GM21737 (cell line): ENCODE results near the gene CABLES1.
"Not testable (repeated sequence)": the region's sequence is repeated elsewhere in the genome, so short reads cannot be mapped to it uniquely, and the experiment has no call there.

Source experiments
- ATAC-seq: cut with Tn5 transposase; IDR thresholded peaks from one replicate; pipeline ENCODE4 v1.9.1; 2021; ENCODE audit warnings: mild to moderate bottlenecking, moderate library complexity; ENCODE audit not compliant: unreplicated experiment

Gene CABLES1

DNA sequence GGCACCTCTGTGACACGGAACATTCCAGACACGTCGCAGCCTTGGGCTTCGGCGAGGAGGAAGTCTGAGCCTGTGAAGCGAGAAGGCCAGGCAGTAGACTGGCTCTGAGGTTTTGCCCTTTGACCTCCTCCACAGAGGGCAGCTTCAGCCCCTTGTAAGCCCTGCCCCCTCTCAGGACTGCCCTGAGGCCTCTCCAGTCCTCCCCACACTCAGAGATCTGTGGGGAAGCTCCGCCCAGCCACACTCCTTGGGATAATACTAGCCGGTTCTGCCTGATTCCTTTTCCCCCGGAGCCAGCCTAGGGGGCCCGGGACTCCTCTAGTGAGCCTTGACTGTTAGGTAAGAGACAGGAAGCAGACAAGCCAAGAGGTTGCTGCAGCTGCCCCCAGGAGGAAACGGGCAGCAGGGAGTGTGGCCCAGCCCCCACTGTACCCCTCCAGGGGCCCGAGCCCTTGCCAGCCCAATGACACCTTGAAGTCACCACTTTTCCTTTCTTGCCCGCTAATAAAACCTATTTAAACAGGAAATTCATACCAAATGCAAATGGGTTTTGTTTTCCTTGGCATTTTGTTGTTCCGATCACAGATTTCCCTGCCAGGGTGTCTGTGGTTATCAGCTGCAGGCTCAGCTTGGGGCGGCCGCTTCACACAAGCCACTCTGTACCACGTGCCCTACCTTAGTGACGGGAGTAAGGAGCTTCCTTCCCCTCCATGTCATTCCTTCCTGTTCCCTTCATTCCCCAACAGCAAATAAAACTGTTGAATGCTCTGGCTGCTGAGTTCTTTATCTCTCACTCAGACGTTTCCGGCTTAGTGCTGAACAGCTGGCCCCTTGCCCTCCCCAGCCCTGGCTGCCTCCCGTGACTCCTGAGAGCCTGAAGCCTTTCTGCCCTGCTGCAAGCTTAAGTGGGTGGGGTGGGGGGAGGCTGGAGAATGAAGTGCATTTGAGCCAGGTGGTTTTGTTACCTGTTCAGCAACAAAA is 124.7 kb downstream of the CABLES1 start:
- peak; percentile 67 for ATAC-seq

DNA sequence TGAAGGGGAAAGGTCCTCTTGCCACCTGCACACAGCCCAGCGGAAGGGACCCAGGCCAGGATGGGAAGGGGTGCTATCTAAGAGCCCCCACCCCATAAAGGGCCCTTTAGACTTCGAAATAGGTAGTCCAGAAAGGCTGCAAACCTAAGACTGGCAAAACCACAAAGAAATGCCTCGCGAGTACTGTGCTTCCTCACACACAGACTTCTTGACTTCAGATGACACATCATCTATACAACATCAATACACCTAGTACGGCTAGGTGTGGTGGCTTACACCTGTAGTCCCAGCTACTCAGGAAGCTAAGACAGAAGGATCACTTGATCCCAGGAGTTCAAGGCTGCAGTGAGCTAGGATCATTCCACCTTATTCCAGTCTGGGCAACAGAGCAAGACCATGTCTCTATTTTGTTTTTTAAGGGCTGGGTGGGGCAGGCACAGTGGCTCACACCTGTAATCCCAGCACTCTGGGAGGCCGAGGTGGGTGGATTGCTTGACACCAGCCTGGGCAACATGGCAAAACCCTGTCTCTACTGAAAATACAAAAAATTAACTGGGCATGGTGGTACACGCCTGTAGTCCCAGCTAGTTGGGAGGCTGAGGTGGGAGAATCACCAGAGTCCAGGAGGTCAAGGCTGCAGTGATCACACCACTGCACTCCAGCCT is 125.8 kb downstream of the CABLES1 start:
- ATAC-seq: no peak

DNA sequence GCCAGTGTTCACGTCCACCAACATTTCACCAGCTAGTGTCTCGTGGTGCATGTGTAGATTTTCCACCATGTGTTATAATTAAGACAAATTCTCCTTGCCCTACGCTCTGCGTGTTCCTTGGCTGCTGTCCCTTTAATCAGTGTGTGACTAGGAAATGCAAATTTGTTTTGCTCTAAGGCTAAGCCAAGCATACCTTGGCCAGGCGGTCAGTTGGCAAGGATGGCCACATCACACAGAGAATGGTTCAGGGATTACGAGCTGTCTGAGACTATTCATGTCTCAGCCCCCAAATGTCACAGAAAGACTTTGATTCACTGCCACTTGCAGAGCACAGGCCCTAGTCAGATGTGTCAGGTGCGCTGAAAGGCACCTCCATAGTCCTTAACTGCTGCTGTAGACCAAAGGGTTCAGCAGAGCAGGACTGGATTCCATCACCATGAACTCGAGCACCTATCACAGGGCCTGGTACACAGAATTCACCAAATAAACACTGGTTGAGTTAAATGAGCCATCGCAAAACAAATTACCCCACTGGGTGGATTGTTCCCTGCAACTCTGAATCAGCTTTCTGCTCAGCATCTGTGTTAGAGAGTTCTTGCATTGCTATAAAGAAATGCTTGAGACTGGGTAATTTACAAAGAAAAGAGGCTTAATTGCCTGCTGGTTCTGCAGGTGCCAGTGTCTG is 128.4 kb downstream of the CABLES1 start:
- no peak for ATAC-seq

DNA sequence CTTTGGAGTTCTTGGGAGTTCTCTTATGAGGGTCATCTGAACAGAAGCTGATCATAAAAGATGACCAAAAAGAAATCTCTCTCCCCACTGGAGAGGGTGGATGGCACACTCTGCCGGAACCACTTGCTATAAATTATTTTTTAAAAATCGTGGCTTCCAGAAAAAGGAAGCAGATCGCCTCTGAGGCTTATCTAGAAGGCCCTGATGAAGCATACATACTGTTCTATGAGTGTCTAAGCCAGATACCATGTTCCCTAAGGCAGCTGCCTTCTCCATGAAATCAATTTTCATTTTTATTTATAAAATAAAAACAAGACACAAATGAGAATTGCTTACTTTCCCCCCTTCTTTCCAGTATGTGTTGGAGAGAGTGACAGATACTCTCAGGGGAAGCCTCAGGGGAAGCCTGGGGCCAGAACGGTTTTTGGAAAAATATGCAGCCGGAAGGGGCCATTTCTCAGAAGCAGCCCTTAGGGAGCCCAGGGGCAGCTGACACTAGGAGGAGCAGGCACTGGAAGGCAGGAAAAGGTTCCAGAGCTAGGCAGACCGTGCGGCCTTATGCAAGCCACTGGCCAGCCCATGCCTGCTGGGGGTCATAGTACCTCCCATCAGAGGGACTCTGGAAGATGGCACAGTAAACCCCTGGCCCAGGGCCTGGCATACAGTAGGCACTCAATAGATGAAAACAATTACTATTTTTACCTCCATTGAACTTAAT is 130.6 kb downstream of the CABLES1 start:
- no peak for ATAC-seq

DNA sequence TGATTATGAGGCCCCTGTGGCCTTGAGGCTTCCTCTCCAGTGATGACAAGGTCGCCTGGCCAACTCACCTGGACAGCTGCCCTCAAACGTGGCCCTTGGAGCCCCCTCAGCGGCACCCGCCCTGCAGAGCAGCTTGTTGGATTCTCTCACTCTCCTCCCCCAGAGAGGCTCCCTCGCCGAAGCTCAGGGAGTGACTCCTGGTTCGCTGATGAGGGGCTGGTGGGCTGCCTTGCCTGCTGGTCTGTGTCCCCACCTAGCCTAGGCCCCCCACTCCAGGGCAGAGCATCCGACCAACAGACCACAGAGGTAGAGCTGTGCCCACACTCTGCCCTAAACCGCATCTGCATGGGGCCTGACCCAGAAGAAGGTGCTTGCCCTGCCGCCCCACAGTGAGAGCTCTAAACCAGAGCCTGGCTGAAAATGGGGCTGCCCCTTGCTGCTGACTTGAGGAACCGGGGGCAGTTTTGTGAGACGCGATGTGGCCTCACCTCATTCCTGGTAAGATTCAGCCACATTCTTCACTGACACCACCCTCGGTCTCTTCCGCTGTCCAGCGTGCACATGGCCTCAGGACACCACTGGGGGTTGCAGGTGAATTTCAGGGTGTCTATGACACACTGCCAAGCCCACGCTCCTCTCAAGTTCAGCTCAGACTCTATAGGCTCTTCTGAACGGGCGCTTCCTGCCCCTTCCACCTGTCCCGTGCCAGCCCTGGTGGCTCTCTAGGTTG is 131.6 kb downstream of the CABLES1 start:
- ATAC-seq: peak; percentile 49

DNA sequence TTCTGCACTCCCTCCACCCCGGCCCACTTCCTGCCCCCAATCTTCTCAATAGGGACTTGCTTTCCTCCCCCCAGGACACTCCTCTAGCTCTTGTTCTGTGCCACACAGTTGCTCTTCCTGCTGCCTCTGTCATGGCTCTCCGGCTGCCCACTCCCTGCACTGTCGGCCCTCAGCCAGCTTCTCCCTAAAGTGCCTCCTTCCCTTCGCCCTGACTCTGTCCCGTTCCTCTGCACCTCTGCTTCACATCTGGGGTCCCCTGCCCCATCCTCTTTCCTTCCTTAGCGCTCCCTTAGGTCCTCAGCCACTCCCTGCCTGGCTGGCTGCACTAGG is 132.1 kb downstream of the CABLES1 start:
- no peak for ATAC-seq

DNA sequence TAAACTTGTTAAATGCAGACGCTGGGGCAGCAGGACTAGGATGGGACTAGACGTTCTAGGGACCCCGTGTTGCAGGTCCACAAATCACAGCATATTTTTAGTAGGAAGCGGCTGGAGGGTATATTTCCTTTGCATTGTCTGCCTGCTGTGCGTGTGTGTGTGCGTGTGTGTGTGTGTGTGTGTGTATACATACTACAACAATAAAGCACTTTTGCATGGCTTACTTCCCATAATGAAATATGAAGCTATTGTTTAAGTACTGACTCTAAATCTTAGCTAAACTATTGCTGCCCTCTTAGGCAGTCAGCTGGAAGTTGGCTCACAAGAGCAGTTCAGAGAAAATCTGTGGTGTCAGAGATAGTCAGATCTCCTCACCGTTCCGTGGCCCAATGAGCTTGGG is 133.4 kb downstream of the CABLES1 start:
- ATAC-seq: no peak

DNA sequence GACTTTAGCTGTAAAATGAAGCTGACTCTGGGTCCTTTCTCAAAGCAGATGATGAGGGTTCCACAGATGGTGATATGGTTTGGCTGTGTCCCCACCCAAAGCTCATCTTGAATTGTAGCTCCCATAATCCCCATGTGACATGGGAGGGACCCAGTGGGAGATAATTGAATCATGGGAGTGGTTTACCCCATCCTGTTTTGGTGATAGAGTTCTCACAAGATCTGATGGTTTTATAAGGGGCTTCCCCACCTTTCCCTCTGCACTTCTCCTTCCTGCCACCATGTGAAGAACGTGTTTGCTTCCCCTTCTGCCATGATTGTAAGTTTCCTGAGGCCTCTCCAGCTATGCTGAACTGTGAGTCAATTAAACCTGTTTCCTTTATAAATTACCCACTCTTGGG is 133.8 kb downstream of the CABLES1 start:
- ATAC-seq: not testable (repeated sequence)

DNA sequence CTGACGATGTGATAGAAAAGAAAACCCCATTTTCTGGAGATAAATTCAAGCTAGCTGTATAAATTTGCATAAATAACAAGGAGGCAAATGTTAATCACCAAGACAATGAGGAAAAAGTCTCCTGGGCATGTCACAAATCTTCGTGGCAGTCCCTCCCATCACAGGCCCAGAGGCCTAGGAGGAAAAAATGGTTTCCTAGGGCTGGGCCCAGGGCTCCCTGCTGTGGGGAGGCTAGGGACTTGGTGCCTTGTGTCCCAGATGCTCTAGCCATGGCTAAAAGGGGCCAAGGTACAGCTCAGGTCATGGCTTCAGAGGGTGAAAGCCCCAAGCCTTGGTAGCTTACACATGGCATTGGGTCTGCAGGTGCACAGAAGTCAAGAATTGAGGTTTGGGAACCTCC is 134.6 kb downstream of the CABLES1 start:
- no peak for ATAC-seq

DNA sequence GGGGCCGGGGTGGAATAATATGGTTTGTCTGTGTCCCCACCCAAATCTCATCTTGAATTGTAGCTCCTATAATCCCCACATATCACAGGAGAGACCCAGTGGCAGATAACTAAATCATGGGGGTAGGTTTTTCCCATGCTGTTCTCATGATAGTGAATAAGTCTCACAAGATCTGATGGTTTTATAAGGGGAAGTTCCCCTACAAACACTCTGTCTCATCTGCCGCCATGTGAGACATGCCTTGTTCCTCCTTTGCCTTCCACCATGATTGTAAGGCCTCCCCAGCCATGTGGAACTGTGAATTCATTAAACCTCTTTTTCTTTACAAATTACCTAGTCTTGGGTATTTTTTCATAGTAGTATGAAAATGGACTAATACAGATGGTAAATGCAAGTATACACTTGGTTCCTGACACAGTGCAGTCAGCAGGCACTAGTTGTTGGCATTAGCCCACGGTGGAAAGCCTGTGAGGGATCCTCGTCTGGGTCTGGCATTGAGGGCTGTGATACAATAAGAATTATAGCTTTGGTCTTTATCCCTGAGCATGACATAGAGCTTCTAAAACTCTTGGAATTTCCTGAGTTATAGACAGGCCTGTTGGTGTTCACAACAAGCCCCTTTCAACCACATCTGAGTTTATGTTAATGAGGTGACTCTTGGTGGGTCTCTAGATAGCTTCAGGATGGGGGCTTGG is 135.8 kb downstream of the CABLES1 start:
- ATAC-seq: no peak

DNA sequence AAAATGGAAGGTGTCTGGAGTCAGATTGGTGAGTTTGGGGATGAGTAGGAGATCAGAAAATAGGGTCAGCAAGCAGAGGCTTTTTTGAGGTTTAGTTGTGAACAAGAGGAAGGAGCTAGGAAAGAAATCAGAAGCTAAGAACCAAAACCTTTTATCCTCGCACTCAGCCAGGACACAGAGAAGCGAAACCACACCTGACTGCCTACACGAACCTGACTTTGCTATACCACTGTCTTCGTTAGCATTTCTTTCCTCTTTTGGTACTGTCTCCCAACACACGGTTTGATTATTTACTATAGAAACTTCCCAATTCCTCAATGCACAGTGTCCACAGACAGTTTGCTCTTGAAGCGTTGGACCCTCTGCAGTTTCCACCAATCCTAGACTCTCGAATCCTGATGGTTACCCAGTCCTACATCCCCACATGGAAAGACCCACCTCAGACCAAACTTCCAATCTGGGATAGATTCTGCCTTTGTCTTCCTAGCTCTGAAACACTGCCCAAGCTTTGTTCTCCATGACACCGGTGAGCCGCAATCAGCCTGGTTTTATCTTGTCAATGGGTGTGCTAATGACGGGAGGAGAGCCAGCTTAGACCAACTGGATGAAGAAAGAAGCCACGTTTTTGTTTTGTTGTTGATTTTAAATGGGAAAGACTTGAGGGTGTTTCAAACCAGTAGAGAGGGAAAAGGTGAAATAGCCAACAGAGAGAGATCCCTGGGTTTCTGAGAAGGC is 137.4 kb downstream of the CABLES1 start:
- ATAC-seq: no peak

DNA sequence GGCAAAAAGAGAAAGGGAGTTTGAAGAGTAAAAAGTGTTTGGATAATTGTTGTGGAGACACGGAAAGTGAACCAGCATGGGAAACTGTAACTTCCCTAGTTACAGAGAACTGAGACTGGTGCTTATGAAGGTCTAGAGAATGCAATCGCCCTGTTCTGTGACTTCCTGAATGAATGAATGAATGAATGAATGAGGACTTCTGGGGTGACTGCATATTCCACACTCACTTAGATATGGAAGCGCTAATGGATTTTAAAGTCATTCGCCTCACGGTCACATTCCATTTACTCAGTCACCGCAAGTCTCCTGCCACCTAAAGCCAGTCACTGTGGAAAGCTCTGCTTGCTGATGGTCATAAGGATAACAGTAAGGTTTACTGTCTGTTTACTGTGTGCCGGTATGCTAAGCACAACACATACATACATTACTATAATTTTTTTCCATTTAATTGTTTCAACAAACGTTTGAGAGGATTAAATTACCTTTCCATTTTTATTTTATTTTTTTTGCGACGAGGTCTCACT is 138.2 kb downstream of the CABLES1 start:
- no peak for ATAC-seq

DNA sequence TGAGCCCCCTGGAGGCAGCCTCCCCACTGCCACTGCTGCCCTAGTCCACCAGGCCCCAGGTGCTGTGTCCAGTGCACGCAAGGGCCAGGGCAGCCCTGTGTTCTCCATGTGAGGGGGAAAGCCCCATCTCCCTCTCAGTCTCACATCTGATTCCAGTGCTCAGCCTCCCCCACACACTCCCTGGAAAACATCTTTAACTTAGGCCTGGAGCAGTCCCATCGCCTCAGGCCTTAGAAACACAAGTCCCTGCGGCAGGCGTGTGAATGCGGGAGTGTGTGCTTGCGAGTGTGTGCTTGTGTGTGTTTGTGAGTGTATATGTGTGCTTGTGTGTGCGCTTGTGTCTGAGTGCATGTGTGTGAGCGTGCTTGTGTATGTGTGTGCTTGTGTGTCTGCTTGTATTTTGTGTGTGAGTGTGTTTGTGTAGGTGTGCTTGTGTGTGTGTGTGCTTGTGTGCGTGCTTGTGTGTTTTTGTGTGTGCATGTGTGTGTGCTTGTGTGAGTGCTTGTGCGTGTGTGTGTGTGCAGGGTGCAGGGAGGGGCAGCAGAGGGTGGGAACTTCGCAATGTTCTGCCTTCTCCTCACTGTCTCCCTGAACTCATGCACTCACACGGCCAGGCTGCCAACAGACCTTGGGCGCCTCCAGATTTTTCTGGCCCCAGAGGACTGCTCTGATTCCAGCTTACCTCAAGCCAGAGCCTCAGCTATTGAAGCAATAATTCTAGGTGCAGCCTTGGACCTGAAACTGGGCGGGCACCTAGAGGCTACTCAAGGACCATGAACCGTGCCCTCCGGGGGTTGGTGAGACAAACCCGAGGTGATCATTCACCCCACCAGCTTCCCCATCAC is 139.6 kb downstream of the CABLES1 start:
- ATAC-seq: no peak

DNA sequence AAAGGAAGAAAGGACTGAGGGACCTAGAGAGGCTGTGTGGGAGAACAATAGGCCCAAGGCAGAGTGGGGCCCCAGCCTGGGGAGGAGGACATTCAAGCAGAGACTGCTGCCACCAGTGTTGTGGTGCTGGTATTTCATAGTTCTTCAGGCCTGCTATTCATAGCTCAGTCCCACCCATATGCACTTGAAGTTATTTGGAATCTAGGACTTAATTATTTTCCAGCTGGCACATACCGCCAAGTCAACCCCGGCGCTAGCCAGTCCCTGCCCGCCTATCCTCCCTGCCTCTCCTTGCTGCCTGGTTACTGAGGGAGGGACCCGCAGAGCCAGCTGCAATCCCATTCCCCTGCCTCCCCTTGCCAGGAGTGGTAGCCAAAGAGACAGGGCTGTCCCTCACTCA is 141.2 kb downstream of the CABLES1 start:
- no peak for ATAC-seq

DNA sequence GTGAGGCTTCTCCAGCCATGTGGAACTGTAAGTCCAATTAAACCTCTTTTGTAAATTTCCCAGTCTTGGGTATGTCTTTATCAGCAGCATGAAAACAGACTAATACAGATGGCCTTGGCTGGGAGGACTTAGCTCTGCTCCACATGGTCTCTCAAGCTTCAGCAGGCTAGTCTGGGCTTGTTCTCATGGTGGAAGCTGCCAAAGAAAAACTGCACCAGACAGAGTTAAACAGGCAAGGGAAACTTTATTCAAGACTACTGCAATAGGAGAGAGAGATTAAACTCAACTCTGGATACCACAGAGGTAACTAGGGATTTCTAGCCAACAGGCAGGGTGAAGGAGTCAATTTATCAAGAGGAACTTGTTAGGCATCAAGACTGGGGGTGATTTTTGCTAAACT is 142.1 kb downstream of the CABLES1 start:
- no peak for ATAC-seq

DNA sequence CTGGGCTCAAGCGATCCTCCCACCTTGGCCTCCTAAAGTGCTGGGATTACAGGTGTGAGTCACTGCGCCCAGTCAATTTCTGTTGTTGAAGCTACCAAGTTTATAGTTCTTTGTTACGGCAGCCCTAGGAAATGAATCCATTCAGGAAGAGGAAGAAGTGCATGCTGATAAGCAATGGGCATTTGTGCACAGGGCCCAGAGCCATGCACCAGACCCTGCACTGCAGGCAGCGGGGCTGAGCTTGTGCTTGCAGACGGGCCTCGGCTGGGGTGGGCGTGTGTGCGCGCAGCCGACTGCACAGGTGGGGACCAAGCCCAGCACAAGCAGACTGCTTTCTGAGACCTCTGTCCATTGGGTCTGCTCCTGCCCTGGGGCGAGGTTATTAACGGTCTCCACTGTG is 144.6 kb downstream of the CABLES1 start:
- ATAC-seq: no peak

DNA sequence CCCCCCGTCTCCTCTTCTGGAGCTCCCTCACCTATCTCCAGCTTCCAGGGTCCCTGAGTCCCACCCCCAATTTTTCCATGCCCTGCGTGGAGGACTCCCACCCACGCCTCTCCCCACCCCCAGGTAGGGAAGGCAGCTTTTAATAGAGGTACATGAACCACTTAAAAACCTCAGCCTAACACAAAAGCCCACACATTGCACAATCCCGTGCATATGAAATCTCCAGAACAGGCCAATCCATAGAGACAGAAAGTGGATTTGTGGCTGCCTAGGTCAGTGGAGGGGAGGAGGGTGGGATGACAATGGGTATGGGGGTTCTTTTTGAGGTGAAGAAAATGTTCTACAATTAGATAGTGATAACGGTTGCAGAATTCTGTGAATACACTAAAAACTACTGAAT is 145.6 kb downstream of the CABLES1 start:
- ATAC-seq: no peak
